ENCODE measurements around the gene CTDSP1. TPM values are rescaled to one million over a fixed set of nuclear protein-coding genes. Genes with fewer than 3 reads are reported as not detected.

CTDSP1 gene
- total and polyA plus RNA-seq, 8 donors, result 43.3 to 188 (median 108) TPM

DNA sequence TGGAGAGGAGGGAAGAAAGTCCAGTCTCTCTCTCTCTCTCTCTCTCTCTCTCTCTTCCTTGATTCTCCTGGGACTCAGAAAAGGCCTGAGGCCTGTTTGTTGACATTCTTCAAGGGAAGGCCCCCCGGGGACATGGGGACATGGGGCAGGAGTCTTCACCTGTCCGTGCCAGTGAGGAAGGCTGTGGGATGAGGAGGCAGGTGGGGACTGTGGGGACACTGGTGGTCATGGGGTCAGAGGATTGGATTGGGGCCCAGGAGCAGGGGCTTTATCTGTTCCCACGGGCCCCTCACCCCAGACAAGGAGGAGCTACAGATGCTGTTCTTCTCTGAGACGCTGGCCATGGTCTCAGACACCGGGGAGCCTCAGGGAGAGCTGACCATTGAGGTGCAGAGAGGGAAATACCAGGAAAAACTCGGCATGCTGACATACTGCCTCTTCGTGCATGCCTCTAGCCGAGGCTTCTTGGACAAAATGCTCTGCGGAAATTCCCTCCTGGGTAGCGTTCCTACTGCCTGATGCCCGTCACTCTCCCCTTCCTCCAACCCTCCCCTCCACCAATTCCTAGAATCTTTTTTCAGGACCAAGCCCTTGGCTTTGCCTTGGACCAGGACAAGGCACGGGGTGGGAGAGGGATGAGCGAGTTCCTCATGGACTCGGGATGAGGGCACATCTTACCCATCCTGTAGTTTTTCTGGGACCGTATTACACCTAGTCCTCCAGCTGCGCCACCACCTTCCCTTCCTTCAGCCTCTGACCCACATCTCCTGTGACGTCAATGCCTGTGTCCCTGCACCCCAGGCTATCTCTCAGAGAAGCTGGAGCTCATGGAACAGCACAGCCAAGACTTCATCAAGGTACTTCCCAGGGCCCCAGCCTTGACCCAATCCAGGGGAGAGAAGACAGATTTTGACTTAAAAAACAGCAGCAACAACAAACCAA, 42.2 kb upstream of the CTDSP1 start:
- TF ChIP-seq POLR2A (IDR thresholded peaks at IDR 0.05) (no peak), EP300 (IDR thresholded peaks at IDR 0.05) (no peak), POLR2AphosphoS5 (IDR thresholded peaks at IDR 0.05) (no peak)
- TF ChIP-seq, protein P1, sequence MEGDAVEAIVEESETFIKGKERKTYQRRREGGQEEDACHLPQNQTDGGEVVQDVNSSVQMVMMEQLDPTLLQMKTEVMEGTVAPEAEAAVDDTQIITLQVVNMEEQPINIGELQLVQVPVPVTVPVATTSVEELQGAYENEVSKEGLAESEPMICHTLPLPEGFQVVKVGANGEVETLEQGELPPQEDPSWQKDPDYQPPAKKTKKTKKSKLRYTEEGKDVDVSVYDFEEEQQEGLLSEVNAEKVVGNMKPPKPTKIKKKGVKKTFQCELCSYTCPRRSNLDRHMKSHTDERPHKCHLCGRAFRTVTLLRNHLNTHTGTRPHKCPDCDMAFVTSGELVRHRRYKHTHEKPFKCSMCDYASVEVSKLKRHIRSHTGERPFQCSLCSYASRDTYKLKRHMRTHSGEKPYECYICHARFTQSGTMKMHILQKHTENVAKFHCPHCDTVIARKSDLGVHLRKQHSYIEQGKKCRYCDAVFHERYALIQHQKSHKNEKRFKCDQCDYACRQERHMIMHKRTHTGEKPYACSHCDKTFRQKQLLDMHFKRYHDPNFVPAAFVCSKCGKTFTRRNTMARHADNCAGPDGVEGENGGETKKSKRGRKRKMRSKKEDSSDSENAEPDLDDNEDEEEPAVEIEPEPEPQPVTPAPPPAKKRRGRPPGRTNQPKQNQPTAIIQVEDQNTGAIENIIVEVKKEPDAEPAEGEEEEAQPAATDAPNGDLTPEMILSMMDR (IDR thresholded peaks at IDR 0.05), result no peak
- peaks cover 0 to 36% (median 23%) of the 10 kb centered on the region in 4 donors for H3K4me1 ChIP-seq
- intact Hi-C loops (cut with DNase I; ENCODE audit: low total_unique reads), result loop anchor here (5.0 kb wide), 1 partner anchor 60 kb away; no protein-coding TSS in a partner anchor
- H3K27me3 ChIP-seq, result no peaks in the 10 kb centered on the region
- no peak overlapping the region for H3K4me3 ChIP-seq
- DNase-seq, result peak in 1 of 2 donors; percentile 49
- whole genome bisulfite sequencing, 5 donors, result 53 to 72% (median 60%) methylated on average over 16 to 17 of the region's 17 CpGs
- H3K27ac ChIP-seq, result peak overlapping the region in 3 of 5 donors; percentile 18 to 35 (median 19)
- H3K9me3 ChIP-seq, result no peaks in the 10 kb centered on the region
- H3K36me3 ChIP-seq, result no peaks in the 10 kb centered on the region

DNA sequence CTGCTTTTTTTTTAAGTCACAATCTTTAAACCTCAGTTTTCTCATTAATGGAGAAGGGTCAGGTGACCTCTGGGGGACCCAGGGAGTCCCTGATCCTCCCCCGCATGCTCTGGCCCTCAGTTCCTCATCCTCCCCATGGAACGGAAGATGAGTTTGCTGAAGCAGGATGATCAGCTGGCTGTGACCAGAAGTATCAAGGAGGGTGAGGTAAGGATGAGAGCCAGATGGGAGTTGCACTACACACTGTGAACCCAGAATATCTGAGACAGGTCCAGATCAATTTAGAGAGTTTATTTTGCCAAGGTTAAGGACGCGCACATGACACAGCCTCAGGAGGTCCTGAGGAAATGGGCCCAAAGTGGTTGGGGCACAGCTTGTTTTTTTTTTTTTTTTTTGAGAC, 39.2 kb upstream of the CTDSP1 start:
- no peaks in the 10 kb centered on the region for H3K27me3 ChIP-seq
- peaks cover 0 to 25% (median 11%) of the 10 kb centered on the region in 4 donors for H3K4me1 ChIP-seq
- no peak for DNase-seq
- H3K4me3 ChIP-seq, result no peak overlapping the region
- 87 to 97% (median 92%) methylated on average over 4 of the region's 4 CpGs for WGBS, 5 donors
- intact Hi-C loops (cut with DNase I; ENCODE audit: low total_unique reads), result no loop called here
- TF ChIP-seq POLR2AphosphoS5 (IDR thresholded peaks at IDR 0.05) (no peak), POLR2A (IDR thresholded peaks at IDR 0.05) (no peak)
- no peaks in the 10 kb centered on the region for H3K9me3 ChIP-seq
- H3K36me3 ChIP-seq, result no peaks in the 10 kb centered on the region
- peak overlapping the region in 1 of 5 donors; percentile 31 for H3K27ac ChIP-seq

DNA sequence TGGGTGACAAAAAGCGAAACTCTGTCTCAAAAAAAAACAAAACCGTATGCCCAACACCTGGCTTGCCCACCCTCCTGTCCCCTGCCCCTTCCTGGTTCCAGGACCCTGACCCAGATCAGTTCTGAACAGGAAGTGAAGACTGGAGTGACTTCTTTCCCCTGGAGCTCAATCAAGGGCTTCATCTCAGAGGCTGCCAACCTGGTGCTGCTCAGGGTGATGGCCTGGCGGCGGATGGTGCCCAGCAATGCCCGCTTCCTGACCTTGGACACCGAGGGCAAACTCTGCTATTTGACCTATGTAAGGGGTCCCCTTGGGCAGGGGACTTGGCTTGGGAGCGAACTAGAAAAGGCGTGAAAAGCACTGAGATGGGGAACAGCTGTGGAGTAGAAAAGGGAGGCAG, 37.1 kb upstream of the CTDSP1 start:
- intact Hi-C loops (cut with DNase I; ENCODE audit: low total_unique reads), result no loop called here
- Histone ChIP-seq H3K4me1 (peaks cover 0 to 10% (median 8%) of the 10 kb centered on the region in 4 donors), H3K27me3 (no peaks in the 10 kb centered on the region), H3K36me3 (no peaks in the 10 kb centered on the region), H3K9me3 (peaks cover 0 to 6% (median 0%) of the 10 kb centered on the region in 4 donors), H3K27ac (no peak overlapping the region), H3K4me3 (no peak overlapping the region)
- WGBS, 5 donors, result 86 to 92% (median 92%) methylated on average over 8 of the region's 8 CpGs
- TF ChIP-seq, protein P1 (IDR thresholded peaks at IDR 0.05), result no peak
- TF ChIP-seq EP300 (IDR thresholded peaks at IDR 0.05) (no peak), POLR2AphosphoS5 (IDR thresholded peaks at IDR 0.05) (no peak), POLR2A (IDR thresholded peaks at IDR 0.05) (no peak)
- no peak for DNase-seq

DNA sequence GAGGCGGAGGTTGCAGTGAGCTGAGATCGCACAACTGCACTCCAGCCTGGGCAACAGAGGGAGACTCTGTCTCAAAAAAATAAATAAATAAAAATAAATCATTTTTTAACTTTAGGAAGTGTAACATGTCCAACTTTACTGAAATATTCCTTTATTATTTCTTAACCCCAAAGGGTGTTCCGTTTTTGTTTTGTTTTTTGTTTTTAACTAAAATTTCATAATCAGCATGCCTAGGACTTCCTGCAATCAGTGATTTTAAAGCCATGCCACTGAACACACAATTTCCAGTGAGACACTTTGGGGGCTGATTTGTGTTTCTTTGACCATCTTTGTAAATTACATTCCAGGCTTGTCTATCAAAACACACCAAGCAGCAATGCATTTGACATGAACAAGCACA, 35.9 kb upstream of the CTDSP1 start:
- WGBS, 5 donors, result 84 to 89% (median 89%) methylated on average over 3 of the region's 3 CpGs

More for the DNA sequence above, 35.9 kb upstream of the CTDSP1 start:
- TF ChIP-seq POLR2A (IDR thresholded peaks at IDR 0.05), result no peak
- no peak for TF ChIP-seq POLR2AphosphoS5 (IDR thresholded peaks at IDR 0.05)
- TF ChIP-seq, protein P1 (IDR thresholded peaks at IDR 0.05), result no peak
- no peak for TF ChIP-seq EP300 (IDR thresholded peaks at IDR 0.05)
- Histone ChIP-seq H3K4me1 (peaks cover 9 to 20% (median 19%) of the 10 kb centered on the region in 4 donors), H3K27ac (peak overlapping the region in 1 of 5 donors; percentile 30), H3K4me3 (no peak overlapping the region), H3K9me3 (peaks cover 0 to 6% (median 0%) of the 10 kb centered on the region in 4 donors), H3K36me3 (no peaks in the 10 kb centered on the region), H3K27me3 (no peaks in the 10 kb centered on the region)
- DNase-seq, result no peak
- intact Hi-C loops (cut with DNase I; ENCODE audit: low total_unique reads), result no loop called here
